CD8-positive, alpha-beta memory T cell (primary cell): Measurements from ENCODE around the gene CDC73. TPM values are rescaled to one million over a fixed set of nuclear protein-coding genes. Genes with fewer than 3 reads are reported as not detected.

Experiments used
- CTCF ChIA-PET: fragments of 350-600 bp; sonication (Branson Sonifier 250); formaldehyde crosslinking; loops from one replicate; lab custom pipeline; 2021; ENCODE audit warnings: antibody characterized with exemption; lab: Charles Lee
- POLR2A ChIA-PET: fragments of 350-600 bp; sonication (Branson Sonifier 250); formaldehyde crosslinking; loops from one replicate; lab custom pipeline; 2021; ENCODE audit warnings: antibody characterized with exemption; lab: Charles Lee
- DNase-seq, 5 donors: peaks; one replicate each; pipeline versions ENCODE4 v3.0.0 to v3.0.0-alpha.2; 2020 to 2022; ENCODE audit warnings: mixed read lengths in 1 of 5
- H3K27ac ChIP-seq: one replicate; pipeline ENCODE4 v1.7.0; 2013; ENCODE audit warnings: low read depth, mild to moderate bottlenecking, low read length, moderate library complexity
- H3K27me3 ChIP-seq: 2 replicates; pipeline ENCODE4 v1.7.0; 2013; ENCODE audit warnings: low read length, mild to moderate bottlenecking; ENCODE audit not compliant: insufficient read depth, poor library complexity, severe bottlenecking
- H3K36me3 ChIP-seq: 2 replicates; pipeline ENCODE4 v1.7.0; 2013; ENCODE audit warnings: mild to moderate bottlenecking, low read length, moderate library complexity; ENCODE audit not compliant: insufficient read depth
- H3K4me1 ChIP-seq: 2 replicates; pipeline ENCODE4 v1.7.0; 2013; ENCODE audit warnings: mild to moderate bottlenecking, low read length, moderate library complexity; ENCODE audit not compliant: insufficient read depth
- H3K4me3 ChIP-seq: 2 replicates; pipeline ENCODE4 v1.7.0; 2013; ENCODE audit warnings: mild to moderate bottlenecking, low read length
- H3K9me3 ChIP-seq: 2 replicates; pipeline ENCODE4 v1.7.0; 2013; ENCODE audit warnings: mild to moderate bottlenecking, low read length
- H3K27ac Mint-ChIP-seq, 8 donors: one replicate each; pipeline ENCODE4 v1.8.0; 2020 to 2021; ENCODE audit warnings: mixed read lengths in 8 of 8, mild to moderate bottlenecking in 6 of 8, inconsistent platforms in 3 of 8, moderate library complexity in 3 of 8
- H3K27me3 Mint-ChIP-seq, 2 donors: one replicate each; pipeline ENCODE4 v1.8.0; 2020 to 2021; ENCODE audit warnings: mixed read lengths in 2 of 2, mild to moderate bottlenecking in 1 of 2, moderate library complexity in 1 of 2
- H3K36me3 Mint-ChIP-seq, 3 donors: one replicate each; pipeline ENCODE4 v1.8.0; 2020 to 2021; ENCODE audit warnings: mixed read lengths in 3 of 3, inconsistent platforms in 1 of 3, mild to moderate bottlenecking in 1 of 3
- H3K4me1 Mint-ChIP-seq, 3 donors: one replicate each; pipeline ENCODE4 v1.8.0; 2020 to 2021; ENCODE audit warnings: mixed read lengths in 3 of 3, inconsistent platforms in 1 of 3, mild to moderate bottlenecking in 1 of 3
- H3K4me3 Mint-ChIP-seq, 7 donors: one replicate each; pipeline ENCODE4 v1.8.0; 2020 to 2021; ENCODE audit warnings: mixed read lengths in 7 of 7, mild to moderate bottlenecking in 6 of 7, moderate library complexity in 4 of 7, inconsistent platforms in 2 of 7
- H3K9me3 Mint-ChIP-seq, 5 donors: one replicate each; pipeline ENCODE4 v1.8.0; 2020 to 2022; ENCODE audit warnings: mixed read lengths in 5 of 5, mild to moderate bottlenecking in 3 of 5, moderate library complexity in 2 of 5, inconsistent platforms in 1 of 5
- polyA plus RNA-seq: library from polyadenylated mRNA; unstranded; fragments of 300-500 nt; fragmentation: Illumina TruSeq; gene quantifications from one replicate; pipeline ENCODE4 v1.2.3, GENCODE V29; 2021
- total RNA-seq, 2 experiments: library from RNA; stranded (reverse); gene quantifications; one replicate each; pipeline ENCODE4 v1.2.3, GENCODE V29; 2021

The CDC73 gene
- total and polyA plus RNA-seq, 3 experiments from 2014 or later = 58.5 to 63.8 (median 59.8) TPM

DNA sequence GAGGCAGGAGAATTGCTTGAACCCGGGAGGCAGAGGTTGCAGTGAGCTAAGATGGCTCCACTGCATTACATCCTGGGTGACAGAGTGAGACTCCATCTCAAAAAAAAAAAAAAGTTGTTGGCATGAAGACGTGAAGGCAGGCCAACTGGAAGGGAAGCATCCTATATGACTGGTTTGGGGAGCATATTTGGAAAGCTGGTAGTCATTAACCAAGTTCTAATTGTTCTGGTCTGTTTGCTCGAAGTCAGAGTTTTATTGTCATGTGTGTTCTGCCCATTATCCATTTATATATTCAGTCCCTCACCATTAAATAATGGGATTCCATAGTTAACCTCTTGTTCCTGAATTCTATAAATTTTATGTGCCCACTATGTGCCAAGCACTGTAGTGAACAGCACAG is 13.4 kb upstream of the CDC73 start:
- Histone ChIP-seq H3K27me3 (no peaks in the 10 kb centered on the region), H3K9me3 (no peaks in the 10 kb centered on the region), H3K36me3 (no peaks in the 10 kb centered on the region), H3K27ac (no peak overlapping the region), H3K4me1 (peaks cover 9% of the 10 kb centered on the region), H3K4me3 (no peak overlapping the region)
- Mint-ChIP-seq H3K4me3 (peak overlapping the region in 1 of 7 donors; percentile 63), H3K36me3 (peaks cover 0 to 7% (median 0%) of the 10 kb centered on the region in 3 donors), H3K27me3 (no peaks in the 10 kb centered on the region), H3K27ac (peak overlapping the region in 1 of 8 donors; percentile 50), H3K4me1 (peaks cover 10 to 19% (median 16%) of the 10 kb centered on the region in 3 donors), H3K9me3 (no peaks in the 10 kb centered on the region)
- DNase-seq = no peak
- CTCF ChIA-PET = interaction anchor here (1.9 kb wide), 1 partner anchor 13 kb away, joined by 9 read pairs; the partner anchor contains the start of gene CDC73
- POLR2A ChIA-PET = no interaction called here

DNA sequence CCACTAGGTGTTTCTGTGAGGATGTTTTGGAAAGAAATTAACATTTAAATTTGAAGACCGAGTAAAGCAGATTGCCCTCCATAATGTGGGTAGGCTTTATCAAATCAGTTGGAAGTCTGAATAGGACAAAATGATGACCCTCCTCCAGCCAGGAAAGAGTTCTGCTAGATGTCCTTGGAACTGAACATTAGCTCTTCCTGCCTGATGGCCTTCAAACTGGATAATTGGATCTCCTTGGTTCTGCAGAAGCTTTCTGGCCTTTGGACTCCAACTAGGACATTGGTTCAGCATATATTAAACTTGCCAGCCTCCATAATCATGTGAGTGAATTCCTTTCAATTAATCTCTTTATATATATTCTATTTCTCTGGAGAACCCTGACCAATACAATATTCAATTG is 12.2 kb upstream of the CDC73 start:
- H3K4me3 Mint-ChIP-seq = no peak overlapping the region
- H3K4me1 Mint-ChIP-seq = peaks cover 2 to 11% (median 8%) of the 10 kb centered on the region in 3 donors
- POLR2A ChIA-PET = interaction anchor here (0.6 kb wide), 1 partner anchor 13 kb away, joined by 6 read pairs; no protein-coding TSS in a partner anchor
- H3K36me3 Mint-ChIP-seq = peaks cover 0 to 7% (median 0%) of the 10 kb centered on the region in 3 donors
- H3K36me3 ChIP-seq = no peaks in the 10 kb centered on the region
- no peak for DNase-seq
- no peak overlapping the region for H3K4me3 ChIP-seq
- H3K27ac Mint-ChIP-seq = no peak overlapping the region
- no peaks in the 10 kb centered on the region for H3K27me3 ChIP-seq
- H3K27ac ChIP-seq = no peak overlapping the region
- no peaks in the 10 kb centered on the region for H3K9me3 Mint-ChIP-seq
- H3K27me3 Mint-ChIP-seq = no peaks in the 10 kb centered on the region
- H3K9me3 ChIP-seq = no peaks in the 10 kb centered on the region
- no peaks in the 10 kb centered on the region for H3K4me1 ChIP-seq
- CTCF ChIA-PET = interaction anchor here (1.1 kb wide), 1 partner anchor 14 kb away, joined by 3 read pairs; no protein-coding TSS in a partner anchor

DNA sequence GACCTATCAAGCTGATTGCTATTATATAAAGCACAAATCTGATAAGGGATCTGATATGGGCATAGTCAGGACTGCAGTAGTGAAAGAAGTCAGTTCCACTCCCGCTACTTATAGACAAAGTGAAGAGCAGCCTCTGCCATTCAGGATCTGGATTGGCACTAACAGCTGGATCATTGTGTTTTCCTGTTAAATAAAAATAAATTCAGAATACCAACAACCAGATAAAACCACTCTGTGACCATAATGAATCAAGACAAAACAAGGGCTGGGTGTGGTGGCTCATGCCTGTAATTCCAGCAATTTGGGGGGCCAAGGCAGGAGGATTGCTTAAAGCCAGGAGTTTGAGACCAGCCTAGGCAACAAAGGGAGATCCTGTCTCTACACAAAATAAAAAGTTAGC is 11.6 kb upstream of the CDC73 start:
- Histone ChIP-seq H3K9me3 (no peaks in the 10 kb centered on the region), H3K4me1 (no peaks in the 10 kb centered on the region), H3K36me3 (no peaks in the 10 kb centered on the region), H3K27ac (no peak overlapping the region), H3K4me3 (no peak overlapping the region), H3K27me3 (no peaks in the 10 kb centered on the region)
- Mint-ChIP-seq H3K9me3 (no peaks in the 10 kb centered on the region), H3K27me3 (no peaks in the 10 kb centered on the region), H3K4me1 (peaks cover 2 to 8% (median 7%) of the 10 kb centered on the region in 3 donors), H3K36me3 (peaks cover 0 to 2% (median 0%) of the 10 kb centered on the region in 3 donors), H3K4me3 (no peak overlapping the region), H3K27ac (no peak overlapping the region)
- no peak for DNase-seq
- ChIA-PET CTCF (interaction anchor here (1.1 kb wide), 1 partner anchor 13 kb away, joined by 3 read pairs; no protein-coding TSS in a partner anchor), POLR2A (no interaction called here)

DNA sequence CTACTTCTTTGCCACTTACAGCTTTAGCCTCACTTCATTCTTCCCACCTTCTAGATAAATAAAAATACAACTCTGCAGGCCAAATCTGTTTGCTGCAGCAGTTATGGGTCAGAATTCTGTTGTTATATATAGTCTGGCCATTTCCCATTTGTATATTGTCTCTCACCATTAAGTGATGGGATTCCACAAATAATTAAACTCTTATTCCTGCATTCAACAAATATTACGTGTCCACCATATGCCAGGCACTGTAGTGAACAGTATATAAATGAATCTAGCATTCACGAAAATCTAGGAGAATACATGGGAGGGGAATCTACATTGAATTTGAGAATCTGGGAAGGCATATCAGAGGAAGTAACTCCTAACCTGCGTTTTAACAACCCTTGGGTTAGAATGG is 11.0 kb upstream of the CDC73 start:
- Histone ChIP-seq H3K9me3 (no peaks in the 10 kb centered on the region), H3K27me3 (no peaks in the 10 kb centered on the region), H3K27ac (no peak overlapping the region), H3K36me3 (no peaks in the 10 kb centered on the region), H3K4me1 (no peaks in the 10 kb centered on the region), H3K4me3 (no peak overlapping the region)
- Mint-ChIP-seq H3K4me1 (peaks cover 0 to 2% (median 2%) of the 10 kb centered on the region in 3 donors), H3K9me3 (no peaks in the 10 kb centered on the region), H3K36me3 (no peaks in the 10 kb centered on the region), H3K27me3 (no peaks in the 10 kb centered on the region), H3K27ac (no peak overlapping the region), H3K4me3 (no peak overlapping the region)
- no peak for DNase-seq
- CTCF ChIA-PET = no interaction called here
- POLR2A ChIA-PET = no interaction called here

DNA sequence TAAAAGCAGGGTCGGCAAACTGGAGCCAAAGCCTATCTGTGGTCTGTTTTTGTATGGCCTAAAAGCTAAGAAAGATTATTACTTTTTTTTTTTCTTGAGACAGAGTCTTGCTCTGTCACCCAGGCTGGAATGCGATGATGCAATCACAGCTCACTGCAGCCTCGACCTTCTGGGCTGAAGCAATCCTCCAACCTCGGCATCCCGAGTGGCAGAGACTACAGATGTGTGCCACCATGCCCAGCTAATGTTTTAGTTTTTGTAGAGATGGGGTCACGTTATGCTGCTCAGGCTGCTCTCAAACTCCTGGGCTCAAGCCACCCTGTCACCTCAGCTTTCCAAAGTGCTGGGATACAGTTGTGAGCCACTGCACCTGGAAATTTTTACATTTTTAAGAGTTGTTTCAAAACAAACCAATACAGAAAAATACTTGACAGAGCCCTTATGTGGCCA is 10.2 kb upstream of the CDC73 start:
- H3K27me3 Mint-ChIP-seq = no peaks in the 10 kb centered on the region
- H3K4me3 ChIP-seq = no peak overlapping the region
- DNase-seq = no peak
- H3K9me3 ChIP-seq = no peaks in the 10 kb centered on the region
- H3K4me3 Mint-ChIP-seq = peak overlapping the region in 1 of 7 donors; percentile 15
- H3K36me3 Mint-ChIP-seq = no peaks in the 10 kb centered on the region
- H3K4me1 ChIP-seq = no peaks in the 10 kb centered on the region
- H3K27ac ChIP-seq = no peak overlapping the region
- no peaks in the 10 kb centered on the region for H3K9me3 Mint-ChIP-seq
- ChIA-PET POLR2A (no interaction called here), CTCF (no interaction called here)
- H3K4me1 Mint-ChIP-seq = no peaks in the 10 kb centered on the region
- H3K36me3 ChIP-seq = no peaks in the 10 kb centered on the region
- H3K27me3 ChIP-seq = no peaks in the 10 kb centered on the region
- no peak overlapping the region for H3K27ac Mint-ChIP-seq

DNA sequence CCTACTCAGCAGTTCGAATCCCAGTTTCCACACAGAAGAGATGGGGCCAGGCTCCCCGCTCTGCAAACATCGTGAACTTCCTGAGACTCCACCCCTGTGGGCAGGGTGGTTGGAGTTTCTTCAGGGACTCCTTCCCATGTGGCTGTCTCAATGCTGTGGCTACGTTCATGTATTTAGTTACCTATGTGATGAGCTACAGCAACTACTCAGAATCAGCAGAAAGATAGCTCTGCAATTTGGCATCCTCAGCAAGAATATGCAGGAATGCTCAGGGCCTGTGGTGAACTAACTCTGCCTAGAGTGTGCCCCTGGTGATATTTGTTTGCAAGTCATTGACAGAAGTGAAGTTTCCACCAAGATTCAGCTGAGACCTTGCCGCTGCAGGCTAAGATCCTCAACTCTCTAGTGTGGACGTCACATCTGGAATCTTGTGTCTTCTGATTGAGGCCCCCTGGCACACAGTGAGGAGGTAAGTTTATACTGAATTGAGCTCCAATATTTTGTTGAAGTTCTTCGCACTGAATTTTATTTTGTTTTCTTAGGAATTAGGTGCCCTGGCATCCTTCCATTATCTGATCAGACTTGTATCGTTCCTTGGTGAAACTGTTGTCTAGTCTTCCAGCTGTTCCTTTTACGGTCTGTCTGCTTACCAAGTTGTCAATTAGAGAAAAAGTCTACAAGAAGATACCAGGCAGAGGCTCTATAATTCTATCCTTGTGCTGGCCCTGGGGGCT is 8.4 kb upstream of the CDC73 start:
- POLR2A ChIA-PET = no interaction called here
- Histone ChIP-seq H3K27me3 (no peaks in the 10 kb centered on the region), H3K4me3 (no peak overlapping the region), H3K9me3 (no peaks in the 10 kb centered on the region), H3K36me3 (no peaks in the 10 kb centered on the region), H3K4me1 (no peaks in the 10 kb centered on the region), H3K27ac (no peak overlapping the region)
- CTCF ChIA-PET = interaction anchor here (1.6 kb wide), 1 partner anchor 9 kb away, joined by 5 read pairs; the partner anchor contains the start of gene CDC73
- Mint-ChIP-seq H3K4me3 (no peak overlapping the region), H3K27me3 (no peaks in the 10 kb centered on the region), H3K27ac (no peak overlapping the region), H3K36me3 (no peaks in the 10 kb centered on the region), H3K4me1 (peaks cover 0 to under 1% (median 0%) of the 10 kb centered on the region in 3 donors), H3K9me3 (no peaks in the 10 kb centered on the region)
- DNase-seq = no peak

DNA sequence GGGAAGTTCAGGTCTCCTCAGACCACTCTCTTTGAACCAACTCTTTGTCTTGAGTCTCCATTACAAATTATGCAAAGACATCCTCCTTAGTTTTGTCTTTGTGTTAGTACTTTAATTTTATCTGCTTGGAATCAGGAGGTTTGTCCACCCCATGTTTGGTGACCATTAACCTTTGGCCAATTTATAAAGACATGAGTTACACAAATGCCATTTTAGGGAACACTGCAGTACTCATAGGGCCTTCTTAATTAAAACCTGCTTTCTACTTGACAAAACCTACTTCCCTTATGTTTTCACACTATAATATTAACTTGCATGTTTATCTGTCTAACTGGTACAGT is 7.9 kb upstream of the CDC73 start:
- Histone ChIP-seq H3K27me3 (no peaks in the 10 kb centered on the region), H3K9me3 (no peaks in the 10 kb centered on the region), H3K4me3 (no peak overlapping the region), H3K36me3 (no peaks in the 10 kb centered on the region), H3K27ac (no peak overlapping the region), H3K4me1 (no peaks in the 10 kb centered on the region)
- H3K27ac Mint-ChIP-seq = no peak overlapping the region
- peaks cover 5 to 6% (median 5%) of the 10 kb centered on the region in 3 donors for H3K4me1 Mint-ChIP-seq
- peaks cover 0 to 1% of the 10 kb centered on the region in 2 donors for H3K27me3 Mint-ChIP-seq
- ChIA-PET POLR2A (no interaction called here), CTCF (interaction anchor here (1.6 kb wide), 1 partner anchor 8 kb away, joined by 5 read pairs; the partner anchor contains the start of gene CDC73)
- no peaks in the 10 kb centered on the region for H3K9me3 Mint-ChIP-seq
- H3K36me3 Mint-ChIP-seq = no peaks in the 10 kb centered on the region
- H3K4me3 Mint-ChIP-seq = no peak overlapping the region
- DNase-seq = no peak

DNA sequence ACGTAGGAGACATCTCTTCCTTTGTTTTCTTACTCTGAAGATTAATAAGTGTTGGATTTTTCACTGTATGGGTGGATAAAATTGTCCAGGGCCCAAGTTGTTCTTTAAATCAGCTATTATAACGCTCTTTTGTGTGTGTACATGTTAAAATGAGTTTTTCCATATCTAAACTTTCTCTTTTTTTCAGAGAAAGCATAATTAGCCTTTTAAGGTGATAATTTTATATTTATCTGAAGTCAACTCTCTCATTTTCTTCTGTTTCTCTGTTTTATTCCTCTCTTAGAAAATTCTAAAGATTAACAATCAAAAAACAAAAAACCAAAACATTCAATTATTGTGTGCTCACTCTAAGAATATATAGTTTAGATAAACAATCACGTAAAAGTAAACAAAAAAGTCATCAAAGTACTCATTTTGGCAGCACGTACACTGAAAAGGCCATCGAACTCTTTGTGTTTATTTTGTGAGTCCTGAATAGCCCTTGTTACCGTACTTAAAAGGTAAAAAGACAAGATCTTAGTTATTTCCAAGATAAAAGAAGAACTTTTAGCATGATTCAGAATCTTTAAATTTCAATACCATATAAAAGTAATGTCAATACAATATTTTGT is 7.2 kb upstream of the CDC73 start:
- H3K36me3 Mint-ChIP-seq = no peaks in the 10 kb centered on the region
- Histone ChIP-seq H3K36me3 (no peaks in the 10 kb centered on the region), H3K9me3 (no peaks in the 10 kb centered on the region), H3K27me3 (no peaks in the 10 kb centered on the region), H3K4me3 (no peak overlapping the region), H3K4me1 (no peaks in the 10 kb centered on the region), H3K27ac (no peak overlapping the region)
- no peak overlapping the region for H3K27ac Mint-ChIP-seq
- H3K4me1 Mint-ChIP-seq = peaks cover 6 to 10% (median 6%) of the 10 kb centered on the region in 3 donors
- H3K9me3 Mint-ChIP-seq = no peaks in the 10 kb centered on the region
- no peak overlapping the region for H3K4me3 Mint-ChIP-seq
- POLR2A ChIA-PET = no interaction called here
- CTCF ChIA-PET = no interaction called here
- peaks cover 0 to 1% of the 10 kb centered on the region in 2 donors for H3K27me3 Mint-ChIP-seq
- DNase-seq = no peak
